ENCODE results near the gene CFAP74.

CFAP74 gene

GRCh38 chr1:1956586-1957532 is 46.7 kb downstream of the CFAP74 start:
- H2AFZ ChIP-seq (ENCODE audit: low read depth, low read length) = no peak overlapping the region
- no peak overlapping the region for H3K27ac ChIP-seq (ENCODE audit: low read length)
- no peaks in the 10 kb centered on the region for H3K27me3 ChIP-seq (ENCODE audit: insufficient read depth, low read length, poor library complexity)
- no peaks in the 10 kb centered on the region for H3K4me1 ChIP-seq (ENCODE audit: insufficient read depth, low read length)
- no peak overlapping the region for H3K9ac ChIP-seq (ENCODE audit: low read depth, low read length)
- H3K79me2 ChIP-seq (ENCODE audit: insufficient read depth, low read length) = no peaks in the 10 kb centered on the region
- ATAC-seq (ENCODE audit: insufficient read depth, low read depth) (no peak), DNase-seq (no peak)
- H3K4me2 ChIP-seq (ENCODE audit: insufficient read depth, low read length) = no peak overlapping the region
- H3K9me3 ChIP-seq (ENCODE audit: insufficient read depth, low read length, severe bottlenecking) = no peaks in the 10 kb centered on the region
- peaks cover 5% of the 10 kb centered on the region; the same call in 1 of the 2 replicates for H4K20me1 ChIP-seq (ENCODE audit: insufficient read depth, low read length)
- no peak overlapping the region for H3K4me3 ChIP-seq (ENCODE audit: low read depth in 1 of 2, low read length in 2 of 2)
- no peaks in the 10 kb centered on the region for H3K36me3 ChIP-seq (ENCODE audit: insufficient read depth, low read length)
- TF ChIP-seq, protein P1, sequence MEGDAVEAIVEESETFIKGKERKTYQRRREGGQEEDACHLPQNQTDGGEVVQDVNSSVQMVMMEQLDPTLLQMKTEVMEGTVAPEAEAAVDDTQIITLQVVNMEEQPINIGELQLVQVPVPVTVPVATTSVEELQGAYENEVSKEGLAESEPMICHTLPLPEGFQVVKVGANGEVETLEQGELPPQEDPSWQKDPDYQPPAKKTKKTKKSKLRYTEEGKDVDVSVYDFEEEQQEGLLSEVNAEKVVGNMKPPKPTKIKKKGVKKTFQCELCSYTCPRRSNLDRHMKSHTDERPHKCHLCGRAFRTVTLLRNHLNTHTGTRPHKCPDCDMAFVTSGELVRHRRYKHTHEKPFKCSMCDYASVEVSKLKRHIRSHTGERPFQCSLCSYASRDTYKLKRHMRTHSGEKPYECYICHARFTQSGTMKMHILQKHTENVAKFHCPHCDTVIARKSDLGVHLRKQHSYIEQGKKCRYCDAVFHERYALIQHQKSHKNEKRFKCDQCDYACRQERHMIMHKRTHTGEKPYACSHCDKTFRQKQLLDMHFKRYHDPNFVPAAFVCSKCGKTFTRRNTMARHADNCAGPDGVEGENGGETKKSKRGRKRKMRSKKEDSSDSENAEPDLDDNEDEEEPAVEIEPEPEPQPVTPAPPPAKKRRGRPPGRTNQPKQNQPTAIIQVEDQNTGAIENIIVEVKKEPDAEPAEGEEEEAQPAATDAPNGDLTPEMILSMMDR (IDR thresholded peaks at IDR 0.05; ENCODE audit: borderline replicate concordance, extremely low read depth, low read length, poor library complexity, severe bottlenecking) = no peak
- TF ChIP-seq EZH2 (IDR thresholded peaks at IDR 0.05; ENCODE audit: borderline replicate concordance, low read depth, low read length, severe bottlenecking) = no peak

GRCh38 chr1:1956101-1956500 is 47.5 kb downstream of the CFAP74 start:
- no peak overlapping the region for H3K4me3 ChIP-seq (ENCODE audit: low read depth in 1 of 2, low read length in 2 of 2)
- H3K9ac ChIP-seq (ENCODE audit: low read depth, low read length) = no peak overlapping the region
- DNase-seq (no peak), ATAC-seq (ENCODE audit: insufficient read depth, low read depth) (no peak)
- no peaks in the 10 kb centered on the region for H3K36me3 ChIP-seq (ENCODE audit: insufficient read depth, low read length)
- peaks cover 5% of the 10 kb centered on the region; the same call in 1 of the 2 replicates for H4K20me1 ChIP-seq (ENCODE audit: insufficient read depth, low read length)
- H3K4me2 ChIP-seq (ENCODE audit: insufficient read depth, low read length) = no peak overlapping the region
- no peak overlapping the region for H3K27ac ChIP-seq (ENCODE audit: low read length)
- no peaks in the 10 kb centered on the region for H3K9me3 ChIP-seq (ENCODE audit: insufficient read depth, low read length, severe bottlenecking)
- H3K27me3 ChIP-seq (ENCODE audit: insufficient read depth, low read length, poor library complexity) = no peaks in the 10 kb centered on the region
- TF ChIP-seq, protein P1 (IDR thresholded peaks at IDR 0.05; ENCODE audit: borderline replicate concordance, extremely low read depth, low read length, poor library complexity, severe bottlenecking) = no peak
- no peak for TF ChIP-seq EZH2 (IDR thresholded peaks at IDR 0.05; ENCODE audit: borderline replicate concordance, low read depth, low read length, severe bottlenecking)
- H3K4me1 ChIP-seq (ENCODE audit: insufficient read depth, low read length) = no peaks in the 10 kb centered on the region
- no peak overlapping the region for H2AFZ ChIP-seq (ENCODE audit: low read depth, low read length)
- H3K79me2 ChIP-seq (ENCODE audit: insufficient read depth, low read length) = no peaks in the 10 kb centered on the region

GRCh38 chr1:1955621-1956094 is 47.9 kb downstream of the CFAP74 start:
- no peaks in the 10 kb centered on the region for H3K36me3 ChIP-seq (ENCODE audit: insufficient read depth, low read length)
- H3K4me3 ChIP-seq (ENCODE audit: low read depth in 1 of 2, low read length in 2 of 2) = no peak overlapping the region
- no peak overlapping the region for H3K4me2 ChIP-seq (ENCODE audit: insufficient read depth, low read length)
- no peaks in the 10 kb centered on the region for H3K4me1 ChIP-seq (ENCODE audit: insufficient read depth, low read length)
- DNase-seq (no peak), ATAC-seq (ENCODE audit: insufficient read depth, low read depth) (no peak)
- peaks cover 5% of the 10 kb centered on the region; the same call in 1 of the 2 replicates for H4K20me1 ChIP-seq (ENCODE audit: insufficient read depth, low read length)
- no peak overlapping the region for H2AFZ ChIP-seq (ENCODE audit: low read depth, low read length)
- H3K9me3 ChIP-seq (ENCODE audit: insufficient read depth, low read length, severe bottlenecking) = no peaks in the 10 kb centered on the region
- no peaks in the 10 kb centered on the region for H3K79me2 ChIP-seq (ENCODE audit: insufficient read depth, low read length)
- no peak overlapping the region for H3K9ac ChIP-seq (ENCODE audit: low read depth, low read length)
- H3K27ac ChIP-seq (ENCODE audit: low read length) = no peak overlapping the region
- no peaks in the 10 kb centered on the region for H3K27me3 ChIP-seq (ENCODE audit: insufficient read depth, low read length, poor library complexity)
- no peak for TF ChIP-seq EZH2 (IDR thresholded peaks at IDR 0.05; ENCODE audit: borderline replicate concordance, low read depth, low read length, severe bottlenecking)
- TF ChIP-seq, protein P1 (IDR thresholded peaks at IDR 0.05; ENCODE audit: borderline replicate concordance, extremely low read depth, low read length, poor library complexity, severe bottlenecking) = no peak

Measured in DND-41 (cell line).